Stimulated activated CD4-positive, alpha-beta T cell treated with anti-CD3 and anti-CD28 coated beads, Interleukin-1b, Interleukin-23, amount 100 ng/mL, for 4 hours (primary cell): ENCODE results near the gene CHFR.
"Not testable (repeated sequence)": the region's sequence is repeated elsewhere in the genome, so short reads cannot be mapped to it uniquely, and the experiment has no call there.

Experiments
- DNase-seq, 2 donors: peaks; one replicate each; pipeline ENCODE4 v3.0.0-alpha.2; 2020; ENCODE audit warnings: low read depth in 2 of 2

The CHFR gene, protein sequence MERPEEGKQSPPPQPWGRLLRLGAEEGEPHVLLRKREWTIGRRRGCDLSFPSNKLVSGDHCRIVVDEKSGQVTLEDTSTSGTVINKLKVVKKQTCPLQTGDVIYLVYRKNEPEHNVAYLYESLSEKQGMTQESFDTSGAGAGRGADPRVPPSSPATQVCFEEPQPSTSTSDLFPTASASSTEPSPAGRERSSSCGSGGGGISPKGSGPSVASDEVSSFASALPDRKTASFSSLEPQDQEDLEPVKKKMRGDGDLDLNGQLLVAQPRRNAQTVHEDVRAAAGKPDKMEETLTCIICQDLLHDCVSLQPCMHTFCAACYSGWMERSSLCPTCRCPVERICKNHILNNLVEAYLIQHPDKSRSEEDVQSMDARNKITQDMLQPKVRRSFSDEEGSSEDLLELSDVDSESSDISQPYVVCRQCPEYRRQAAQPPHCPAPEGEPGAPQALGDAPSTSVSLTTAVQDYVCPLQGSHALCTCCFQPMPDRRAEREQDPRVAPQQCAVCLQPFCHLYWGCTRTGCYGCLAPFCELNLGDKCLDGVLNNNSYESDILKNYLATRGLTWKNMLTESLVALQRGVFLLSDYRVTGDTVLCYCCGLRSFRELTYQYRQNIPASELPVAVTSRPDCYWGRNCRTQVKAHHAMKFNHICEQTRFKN

DNA sequence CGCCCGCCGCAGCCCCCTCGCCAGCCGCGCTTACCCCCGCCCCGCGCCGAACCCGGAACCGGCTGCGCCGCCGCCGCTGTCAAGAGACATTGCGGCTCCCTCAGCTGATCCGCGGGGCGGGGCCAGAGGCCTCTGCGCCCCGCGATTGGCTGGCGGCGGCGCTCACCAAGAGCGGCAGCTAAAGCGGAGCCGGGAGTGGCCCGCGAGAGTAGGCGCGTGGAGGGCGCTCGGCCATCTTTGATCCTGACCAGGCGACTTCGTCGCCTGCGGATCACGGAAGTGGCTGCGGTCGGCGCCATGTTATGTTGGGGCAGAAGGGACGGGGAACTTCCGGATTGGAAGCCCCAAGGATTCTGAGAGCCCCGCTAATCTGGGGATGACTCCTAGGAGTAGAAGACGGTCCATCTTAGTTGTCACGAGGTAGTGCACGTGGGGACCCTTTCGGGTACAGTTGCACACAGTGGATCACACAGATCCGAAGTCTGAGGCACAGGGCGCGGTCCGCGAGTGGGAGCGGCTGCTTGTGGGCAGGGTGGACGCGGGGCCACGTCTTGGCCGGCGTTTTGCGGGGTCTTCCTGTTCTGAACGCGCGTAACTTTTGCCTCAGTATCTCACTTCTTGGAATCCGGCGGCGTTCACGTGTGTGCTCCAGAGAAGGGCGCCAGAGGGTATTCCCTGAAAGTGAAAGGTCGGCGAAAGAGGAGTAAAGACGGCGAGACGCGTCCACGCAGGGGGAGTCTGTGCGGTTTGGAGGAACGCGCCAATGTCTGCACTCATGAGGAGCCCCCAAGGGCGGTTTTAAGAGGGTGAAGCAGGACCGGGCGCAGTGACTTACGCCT, at the start of gene CHFR:
Gene CHFR (minus strand): TSS at position 93 of the 839 bp plus-strand sequence. CDS start 277 bp downstream, outside the sequence.
- DNase-seq: peak; percentile 85 to 89

DNA sequence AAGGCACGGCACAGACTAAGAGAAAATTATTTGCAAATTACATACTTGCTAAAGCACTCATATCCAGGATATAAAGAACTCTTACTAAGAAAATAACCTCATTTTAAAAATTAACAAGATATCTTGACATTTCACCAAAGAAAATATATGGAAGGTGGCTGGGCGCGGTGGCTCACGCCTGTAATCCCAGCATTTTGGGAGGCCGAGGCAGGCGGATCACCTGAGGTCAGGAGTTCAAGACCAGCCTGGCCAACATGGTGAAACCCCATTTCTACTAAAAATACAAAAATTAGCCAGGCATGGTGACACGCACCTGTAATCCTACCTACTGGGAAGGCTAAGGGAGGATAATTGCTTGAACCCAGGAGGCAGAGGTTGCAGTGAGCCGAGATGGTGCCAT, 49.5 kb upstream of the CHFR start:
- not testable (repeated sequence) for DNase-seq

DNA sequence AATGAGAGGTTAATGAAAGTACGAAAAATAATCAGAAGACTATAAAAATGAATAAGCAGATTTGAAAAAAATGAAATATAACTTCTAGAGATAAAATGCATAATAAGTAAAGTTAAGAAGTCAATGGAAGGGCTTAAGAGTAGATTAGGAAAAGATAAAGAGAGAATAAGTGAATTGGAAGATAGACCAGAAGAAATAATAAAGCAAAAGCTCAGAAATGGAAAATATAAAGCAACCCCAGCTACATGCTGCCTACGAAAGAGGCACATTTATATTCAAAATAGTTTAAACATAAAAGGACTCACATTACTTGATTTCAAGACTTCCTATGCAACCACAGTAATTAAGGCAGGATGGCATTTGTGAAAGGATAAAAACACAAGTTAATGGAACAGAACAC, 48.8 kb upstream of the CHFR start:
- no peak for DNase-seq

DNA sequence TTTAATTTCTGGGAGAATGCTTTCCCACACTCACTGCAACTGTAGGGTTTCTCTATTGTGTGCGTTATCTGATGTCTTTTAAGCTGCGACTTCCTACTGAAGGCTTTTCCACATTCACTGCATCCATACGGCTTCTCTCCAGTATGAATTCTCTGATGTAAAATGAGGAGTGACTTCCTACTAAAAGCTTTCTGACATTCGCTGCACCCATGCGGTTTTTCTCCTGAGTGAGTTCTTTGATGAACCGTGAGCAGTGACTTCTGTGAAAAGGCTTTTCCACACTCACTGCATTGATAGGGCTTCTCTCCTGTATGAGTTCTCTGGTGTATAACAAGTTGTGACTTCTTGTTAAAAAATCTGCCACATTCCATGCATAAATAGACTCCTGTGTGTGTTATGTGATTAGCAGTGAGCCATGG, 39.0 kb upstream of the CHFR start:
- DNase-seq: no peak

DNA sequence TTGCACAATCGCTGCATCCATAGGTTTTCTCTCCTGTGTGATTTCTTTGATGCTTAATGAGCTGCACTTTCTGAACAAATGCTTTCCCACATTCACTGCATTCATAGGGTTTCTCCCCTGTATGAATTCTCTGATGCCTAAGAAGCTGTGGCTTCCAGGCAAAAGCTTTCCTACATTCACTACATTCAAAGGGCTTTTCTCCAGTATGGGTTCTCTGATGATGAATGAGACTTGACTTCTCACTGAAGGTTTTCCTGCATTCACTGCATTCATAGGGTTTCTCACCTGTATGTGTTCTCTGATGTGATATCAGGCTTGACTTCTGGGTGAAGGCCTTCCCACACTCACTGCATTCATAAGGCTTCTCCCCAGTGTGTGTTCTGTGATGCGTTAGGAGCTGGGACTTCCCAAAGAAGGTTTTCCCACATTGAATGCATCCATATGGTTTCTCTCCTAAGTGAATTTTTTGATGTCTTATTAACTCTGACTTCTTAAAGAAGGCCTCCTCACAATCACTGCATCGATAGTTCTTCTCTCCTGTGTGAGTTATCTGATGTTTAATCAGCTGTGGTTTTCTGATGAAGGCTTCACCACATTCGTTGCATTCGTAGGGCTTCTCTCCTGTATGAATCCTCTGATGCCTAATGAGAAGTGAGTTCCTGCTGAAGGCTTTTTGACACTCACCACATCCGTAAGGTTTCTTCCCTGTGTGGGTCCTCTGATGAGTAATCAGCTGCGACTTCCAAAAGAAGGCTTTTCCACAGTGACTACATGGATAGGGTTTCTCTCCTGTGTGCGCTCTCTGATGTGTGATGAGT, 38.4 kb upstream of the CHFR start:
- DNase-seq: no peak

DNA sequence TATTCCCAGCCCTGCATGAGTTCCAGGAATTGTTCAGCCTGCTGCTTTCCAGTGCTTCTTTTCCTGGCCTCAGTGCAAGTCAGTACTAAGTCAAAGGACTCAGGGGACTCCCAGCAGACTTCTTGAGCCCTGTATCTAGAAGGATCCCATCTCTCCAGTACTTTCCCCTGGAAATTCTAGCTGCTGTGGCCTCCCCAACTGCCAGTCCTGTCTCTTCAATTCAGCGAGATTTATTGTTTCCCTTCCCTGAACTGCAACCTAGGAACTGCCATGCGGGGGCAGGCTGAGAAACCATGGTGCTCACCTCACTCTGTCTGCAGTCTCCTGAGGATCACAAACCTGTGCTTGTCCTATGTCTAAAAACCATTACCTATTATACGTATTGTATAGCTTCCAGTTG, 37.0 kb upstream of the CHFR start:
- no peak for DNase-seq

DNA sequence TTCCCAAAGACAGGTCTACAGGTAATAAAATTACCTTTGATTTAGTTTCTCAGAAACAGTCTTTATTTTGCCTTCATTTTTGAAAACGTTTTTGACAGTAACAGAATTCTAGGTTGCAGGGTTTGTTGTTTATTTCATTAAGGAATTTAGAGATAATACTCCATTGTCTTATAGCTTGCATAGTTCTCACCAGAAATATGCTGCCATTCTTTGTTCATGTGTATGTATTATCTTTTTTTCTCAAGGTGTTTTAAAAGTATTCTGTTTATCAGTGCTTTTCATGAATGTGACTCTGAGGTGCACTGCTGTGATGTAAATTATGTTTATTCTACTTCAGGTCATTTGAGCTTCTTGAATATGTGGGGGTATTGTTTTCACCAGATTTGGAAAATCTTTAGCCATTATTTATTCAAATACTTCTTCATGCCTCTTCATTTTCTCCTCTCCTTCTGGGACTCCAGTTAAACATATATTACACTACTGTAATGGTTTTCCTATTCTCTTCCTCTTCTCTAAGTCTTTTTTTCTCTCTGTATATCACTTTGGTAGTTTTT, 36.0 kb upstream of the CHFR start:
- no peak for DNase-seq

DNA sequence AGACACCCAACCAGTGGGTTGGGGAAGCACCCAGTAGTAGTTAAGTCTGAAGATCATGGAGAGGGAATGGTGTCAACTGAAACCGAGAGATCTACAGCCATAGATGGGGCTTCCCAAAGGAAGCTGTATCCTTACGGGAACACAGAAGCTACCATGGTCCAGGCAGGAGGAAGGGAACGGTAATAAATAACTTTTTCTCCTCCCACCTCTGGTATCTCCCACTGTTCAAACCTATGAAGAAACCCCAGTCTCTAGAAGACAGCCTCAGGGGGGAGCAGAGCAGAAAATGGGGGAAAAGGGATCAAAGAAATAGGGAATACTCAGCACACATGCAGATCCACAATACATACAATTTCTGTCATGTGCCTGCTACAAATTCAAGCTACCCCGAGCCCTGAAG, 35.3 kb upstream of the CHFR start:
- no peak for DNase-seq

DNA sequence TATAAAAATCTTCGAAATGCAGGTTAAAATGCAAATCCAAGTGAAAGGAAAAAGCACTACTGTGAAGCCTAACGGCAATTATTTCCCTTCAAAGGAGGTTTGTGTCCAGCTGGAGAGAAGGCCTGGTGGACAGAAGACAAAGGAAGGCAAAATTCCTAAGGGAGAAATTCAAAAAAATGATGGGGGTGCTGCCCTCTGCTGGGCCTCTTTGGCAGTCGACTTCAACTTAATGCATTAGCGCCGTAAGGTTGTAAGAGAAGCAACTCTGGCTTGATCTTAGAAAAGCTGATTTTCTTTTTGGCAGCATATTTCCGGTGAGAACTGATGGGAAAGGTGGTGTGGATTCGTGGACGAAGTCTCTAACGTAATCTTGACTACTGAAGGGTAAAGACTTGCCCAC, 34.3 kb upstream of the CHFR start:
- DNase-seq: no peak

DNA sequence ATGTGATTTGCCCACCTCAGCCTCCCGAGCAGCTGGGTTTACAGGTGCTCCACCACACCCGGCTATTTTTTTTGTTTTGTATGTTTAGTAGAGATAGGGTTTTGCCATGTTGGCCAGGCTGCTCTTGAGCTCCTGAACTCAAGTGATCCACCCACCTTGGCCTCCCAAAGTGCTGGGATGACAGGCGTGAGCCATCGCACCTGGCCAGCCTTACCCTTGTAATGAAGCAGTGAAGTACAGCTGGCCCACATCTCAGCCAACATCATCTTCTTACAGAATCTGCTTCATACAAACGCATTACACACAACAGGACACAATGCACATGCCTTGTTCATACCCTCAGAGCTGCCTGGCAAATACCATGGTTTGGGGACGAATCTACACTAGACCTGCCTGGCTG, 31.3 kb upstream of the CHFR start:
- DNase-seq: no peak

DNA sequence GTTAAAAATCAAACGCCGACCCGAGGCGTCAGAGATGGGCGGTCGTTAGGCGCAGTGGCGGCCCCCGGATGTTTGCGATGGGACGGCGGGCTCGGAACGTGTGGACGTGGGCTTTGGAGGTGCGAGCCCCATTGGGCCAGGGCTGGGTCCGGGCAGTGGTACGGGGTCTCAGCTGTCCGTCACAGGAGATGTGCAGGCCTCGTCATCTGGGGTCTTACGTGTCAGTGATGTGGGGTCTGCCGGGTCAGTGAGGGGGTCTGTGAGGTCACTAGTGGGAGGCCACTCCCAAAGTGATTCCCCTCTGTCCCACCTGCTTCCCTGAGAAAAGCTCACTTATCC, 21.6 kb upstream of the CHFR start:
- no peak for DNase-seq

DNA sequence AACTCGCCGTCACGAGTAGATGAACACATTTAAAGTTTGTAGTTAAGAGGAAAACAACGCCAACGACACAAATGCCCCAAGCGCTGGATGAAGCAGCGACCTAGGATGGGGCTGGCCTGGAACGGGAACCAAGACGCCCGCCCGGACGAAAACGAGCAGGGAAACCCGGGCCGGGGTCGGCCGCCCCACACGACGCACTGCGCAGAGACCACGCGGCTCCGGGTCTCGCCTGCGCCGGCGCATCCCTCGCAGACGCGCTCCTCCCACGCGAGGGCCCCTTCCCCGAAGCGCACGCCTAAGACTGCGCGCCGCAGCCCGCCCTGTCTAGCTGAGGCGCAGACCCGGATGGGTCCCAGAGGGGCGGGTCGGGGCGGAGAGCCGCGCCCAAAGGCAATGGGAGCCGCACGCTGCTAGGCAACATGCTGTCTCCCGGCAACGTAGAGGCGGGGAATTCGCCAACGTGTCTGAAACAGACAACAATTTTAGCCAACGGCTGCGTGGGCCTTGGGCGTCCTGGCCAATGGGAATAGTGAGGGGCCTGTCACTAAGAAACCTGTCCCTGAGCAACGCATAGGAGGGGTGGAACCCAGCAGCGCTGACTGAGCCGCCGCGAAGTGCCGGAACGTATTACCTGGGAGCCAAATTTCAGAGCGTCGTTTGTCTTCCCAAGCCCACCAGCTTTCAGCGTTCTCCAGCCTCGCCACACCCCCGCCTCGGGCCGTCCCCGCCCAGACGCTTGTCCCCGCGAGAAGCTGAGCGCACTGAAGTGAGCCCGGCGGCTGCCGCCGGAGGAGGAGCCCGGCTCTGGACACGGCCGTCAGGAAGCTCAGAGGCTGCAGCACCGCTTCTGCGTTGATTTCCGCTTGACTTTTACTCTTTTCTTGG, 21.0 kb upstream of the CHFR start:
- peak; percentile 91 to 93 for DNase-seq

DNA sequence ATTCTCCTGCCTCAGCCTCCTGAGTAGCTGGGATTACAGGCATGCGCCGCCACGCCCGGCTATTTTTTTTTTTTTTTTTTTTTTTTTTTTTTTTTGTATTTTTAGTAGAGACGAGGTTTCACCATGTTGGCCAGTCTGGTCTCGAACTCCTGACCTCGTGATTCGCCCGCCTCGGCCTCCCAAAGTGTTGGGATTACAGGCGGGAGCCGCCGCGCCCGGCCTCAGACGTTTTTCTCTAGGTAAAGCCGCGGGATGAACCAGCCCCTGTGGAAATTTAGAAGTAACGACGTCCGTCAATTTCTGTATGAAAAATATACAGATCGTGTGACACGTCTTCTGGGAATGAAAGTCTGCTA, 20.4 kb upstream of the CHFR start:
- not testable (repeated sequence) for DNase-seq

DNA sequence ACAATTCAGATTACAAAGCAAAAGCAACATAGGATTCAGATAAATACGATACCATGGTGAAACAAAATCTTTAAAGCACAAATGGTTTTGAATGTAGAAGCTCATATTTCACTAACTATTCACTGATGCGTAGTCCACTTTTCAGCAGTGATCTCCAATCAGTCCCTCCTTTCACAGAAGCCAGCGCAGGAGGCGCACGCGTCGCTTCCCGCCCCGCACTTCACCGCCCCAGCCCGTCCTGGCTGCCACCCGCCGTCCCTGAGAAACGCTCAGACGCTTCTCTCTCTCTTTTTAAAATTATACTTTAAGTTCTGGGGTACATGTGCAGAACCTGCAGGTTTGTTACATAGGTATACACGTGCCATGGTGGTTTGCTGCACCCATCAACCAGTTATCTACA, 19.8 kb upstream of the CHFR start:
- no peak for DNase-seq

DNA sequence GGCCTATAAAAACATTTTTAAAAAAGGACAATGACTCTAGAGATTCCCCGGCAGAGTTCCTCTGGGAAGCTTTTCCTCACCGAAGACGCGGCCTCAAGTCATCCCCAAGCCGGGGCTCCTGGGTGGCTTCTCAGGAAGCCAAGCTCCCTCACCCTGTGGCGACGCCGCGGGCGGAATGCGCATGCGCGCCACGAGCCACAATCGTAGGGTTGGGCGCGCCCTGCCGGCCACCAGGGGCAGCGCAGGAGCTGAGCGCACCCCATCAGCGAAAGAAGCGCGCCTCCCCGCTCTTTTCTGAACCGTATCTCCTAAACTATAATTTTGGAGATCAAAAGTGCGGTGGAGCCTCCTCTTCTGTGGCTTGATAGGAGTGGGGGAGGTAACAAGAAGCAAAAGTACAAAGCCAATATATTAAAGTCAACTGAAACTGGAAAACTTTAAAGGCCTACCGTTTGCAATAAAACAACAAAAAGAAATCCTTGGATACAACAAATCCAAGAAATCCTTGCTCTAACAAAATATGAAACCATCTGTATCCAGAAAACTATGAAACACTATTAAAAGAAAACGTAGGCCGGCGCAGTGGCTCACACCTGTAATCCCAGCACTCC, 17.4 kb upstream of the CHFR start:
- peak; percentile 90 to 94 for DNase-seq

DNA sequence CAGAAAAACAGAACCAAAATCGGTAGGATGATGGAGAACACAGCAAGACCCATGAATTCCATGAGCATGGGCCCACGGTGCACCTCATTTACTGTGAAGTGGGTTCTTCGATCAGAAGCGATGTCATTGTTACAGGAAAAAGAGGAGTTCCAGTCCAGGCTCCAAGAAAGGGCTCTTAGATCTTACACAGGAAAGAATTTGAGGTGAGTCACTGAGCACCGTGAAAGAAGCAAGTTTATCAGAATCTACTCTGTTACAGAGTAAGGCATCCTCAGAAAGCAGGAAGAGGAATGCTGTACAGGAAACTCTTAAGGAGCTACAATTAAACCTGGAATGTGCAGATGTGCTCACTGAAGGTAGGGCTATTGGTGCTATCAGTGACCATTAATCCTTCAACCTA, 11.6 kb upstream of the CHFR start:
- no peak for DNase-seq

DNA sequence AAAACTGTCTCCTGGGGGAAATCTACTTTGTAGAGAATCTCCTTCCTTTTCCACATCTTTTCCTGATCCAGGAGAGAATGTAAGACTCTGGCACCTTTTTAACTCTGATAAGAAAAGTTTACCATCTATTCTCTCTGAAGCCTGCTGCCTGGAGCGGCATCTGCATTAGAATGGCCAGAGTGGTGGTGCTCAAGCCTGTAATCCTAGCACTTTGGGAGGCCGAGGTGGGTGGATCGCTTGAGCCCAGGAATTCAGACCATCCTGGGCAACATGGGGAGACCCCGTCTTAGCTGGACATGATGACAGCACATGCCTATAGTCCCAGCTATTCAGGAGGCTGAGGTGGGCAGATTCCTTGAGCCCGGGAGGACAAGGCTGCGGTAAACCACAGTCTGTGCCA, 1.4 kb upstream of the CHFR start:
- DNase-seq: no peak

DNA sequence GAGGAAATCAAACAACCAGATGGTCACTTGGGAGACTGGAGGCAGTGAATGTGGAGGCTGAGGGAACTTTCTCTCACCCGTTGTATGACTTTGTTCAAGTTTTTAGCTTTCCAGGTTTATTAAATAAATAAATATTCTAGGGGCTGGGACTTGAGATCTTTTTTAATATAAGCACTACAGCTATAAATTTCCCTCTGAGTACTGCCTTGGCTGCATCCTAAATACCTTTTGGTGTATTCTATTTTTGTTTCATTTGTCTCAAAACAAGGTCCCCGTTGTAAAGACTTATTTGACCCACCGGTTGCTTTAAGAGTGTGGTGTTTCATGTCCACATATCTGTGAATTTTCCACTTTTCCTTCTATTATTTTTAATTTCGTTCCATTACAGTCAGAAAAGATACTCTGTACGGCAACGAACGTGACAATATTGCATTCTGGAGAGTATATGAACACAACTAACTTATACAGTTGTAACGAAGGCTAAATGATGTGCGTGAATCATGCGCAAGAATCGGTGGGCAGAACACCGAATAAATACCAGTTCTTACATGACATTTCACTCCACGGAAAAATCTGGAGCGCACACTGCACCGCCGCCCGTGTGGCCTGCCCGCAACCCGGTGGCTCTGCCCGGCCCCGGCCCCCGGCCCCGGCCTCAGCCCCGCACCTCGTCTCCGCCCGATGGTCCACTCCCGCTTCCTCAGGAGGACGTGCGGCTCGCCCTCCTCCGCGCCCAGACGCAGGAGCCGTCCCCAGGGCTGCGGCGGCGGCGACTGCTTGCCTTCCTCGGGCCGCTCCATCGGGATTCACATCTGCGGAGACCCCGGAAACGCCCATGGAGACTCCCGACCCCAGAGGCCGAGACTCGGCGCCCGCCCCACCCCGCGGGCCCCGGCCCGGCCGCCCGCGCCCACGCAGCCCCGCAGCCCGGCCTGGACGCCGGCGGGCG, 602 bp downstream of the CHFR start:
- no peak for DNase-seq

DNA sequence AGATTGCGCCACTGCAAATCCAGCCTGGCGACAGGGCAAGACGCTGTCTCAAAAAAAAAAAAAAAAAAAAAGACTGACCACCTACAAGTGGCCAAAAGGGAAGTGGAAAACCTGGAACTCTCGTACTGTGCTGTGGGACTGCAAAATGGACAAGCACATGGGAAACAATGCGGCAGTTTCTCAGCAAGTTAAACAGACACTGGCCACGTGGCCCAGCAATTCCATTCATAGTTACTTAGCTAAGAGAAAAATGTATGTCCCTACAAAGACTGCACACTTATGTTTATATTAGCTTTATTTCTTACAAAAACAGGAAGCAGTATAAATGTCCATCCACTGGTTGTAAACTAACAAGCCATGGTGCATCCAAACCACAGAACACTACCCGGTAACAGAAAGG, 5.6 kb downstream of the CHFR start:
- no peak for DNase-seq
